Activated CD4-positive, alpha-beta T cell treated with anti-CD3 and anti-CD28 coated beads for 48 hours (primary cell): ENCODE results near the gene ARHGEF38.
"Not testable (repeated sequence)": the region's sequence is repeated elsewhere in the genome, so short reads cannot be mapped to it uniquely, and the experiment has no call there.

ENCODE experiments used
- DNase-seq: peaks from one replicate; pipeline ENCODE4 v3.0.0-alpha.2; 2020

The ARHGEF38 gene

GRCh38 chr4:105558277-105558676, 5.9 kb downstream of the ARHGEF38 start:
- DNase-seq: no peak

- no peak for DNase-seq
Observed at GRCh38 chr4:105560421-105560848, 8.0 kb downstream of the ARHGEF38 start.

GRCh38 chr4:105563352-105563751, 10.9 kb downstream of the ARHGEF38 start:
- no peak for DNase-seq

GRCh38 chr4:105568584-105568983, 16.2 kb downstream of the ARHGEF38 start:
- DNase-seq: no peak

GRCh38 chr4:105569057-105569865, 16.8 kb downstream of the ARHGEF38 start:
- no peak for DNase-seq

GRCh38 chr4:105569866-105570236, 17.4 kb downstream of the ARHGEF38 start:
- DNase-seq: no peak

GRCh38 chr4:105572296-105572695, 19.9 kb downstream of the ARHGEF38 start:
- DNase-seq: no peak

GRCh38 chr4:105586638-105587328, 34.4 kb downstream of the ARHGEF38 start:
- no peak for DNase-seq

- DNase-seq: no peak
Observed at GRCh38 chr4:105587841-105588240, 35.4 kb downstream of the ARHGEF38 start.

- no peak for DNase-seq
Observed at GRCh38 chr4:105588252-105588651, 35.8 kb downstream of the ARHGEF38 start.

- DNase-seq: no peak
Observed at GRCh38 chr4:105591573-105591972, 39.2 kb downstream of the ARHGEF38 start.

- no peak for DNase-seq
Observed at GRCh38 chr4:105594099-105595010, 41.9 kb downstream of the ARHGEF38 start.

GRCh38 chr4:105596684-105597083, 44.3 kb downstream of the ARHGEF38 start:
- no peak for DNase-seq

GRCh38 chr4:105598052-105598451, 45.6 kb downstream of the ARHGEF38 start:
- DNase-seq: no peak

- DNase-seq: no peak
Observed at GRCh38 chr4:105598787-105599186, 46.4 kb downstream of the ARHGEF38 start.

- no peak for DNase-seq
Observed at GRCh38 chr4:105599482-105599881, 47.1 kb downstream of the ARHGEF38 start.

- DNase-seq: no peak
Observed at GRCh38 chr4:105599932-105600655, 47.7 kb downstream of the ARHGEF38 start.

- DNase-seq: no peak
Observed at GRCh38 chr4:105600951-105601350, 48.5 kb downstream of the ARHGEF38 start.

- DNase-seq: no peak
Observed at GRCh38 chr4:105601406-105601805, 49.0 kb downstream of the ARHGEF38 start.

GRCh38 chr4:105603158-105603557, 50.7 kb downstream of the ARHGEF38 start:
- DNase-seq: no peak

- no peak for DNase-seq
Observed at GRCh38 chr4:105605493-105605892, 53.1 kb downstream of the ARHGEF38 start.

GRCh38 chr4:105607876-105608275, 55.5 kb downstream of the ARHGEF38 start:
- no peak for DNase-seq

GRCh38 chr4:105609819-105610218, 57.4 kb downstream of the ARHGEF38 start:
- not testable (repeated sequence) for DNase-seq
